HFF-Myc (cell line): ENCODE measurements around the gene RGS9.
A peak's percentile ranks its signal among the peaks of the same experiment; 100 is the strongest.
"Not testable (repeated sequence)": the region's sequence is repeated elsewhere in the genome, so short reads cannot be mapped to it uniquely, and the experiment has no call there.

Experiments used
- DNase-seq: peaks from one replicate; pipeline ENCODE4 v3.0.0-alpha.2; 2011; ENCODE audit warnings: low read depth; ENCODE audit errors: extremely low read depth
- H3K4me3 ChIP-seq: replicated peaks from 2 replicates; pipeline ENCODE4 v1.5.1; 2011; ENCODE audit warnings: low read depth, mild to moderate bottlenecking, control low read depth, low read length
- CTCF ChIP-seq: IDR thresholded peaks from 2 replicates; pipeline ENCODE4 v1.5.1; 2012; ENCODE audit warnings: mild to moderate bottlenecking, low read depth, low read length, control low read depth; ENCODE audit errors: missing control alignments

RGS9 gene

GRCh38 chr17:65109990-65110680, 27.0 kb upstream of the RGS9 start:
- DNase-seq, result no peak
- TF ChIP-seq CTCF, result no peak
- H3K4me3 ChIP-seq, result no peak overlapping the region

- TF ChIP-seq CTCF, result no peak
- no peak for DNase-seq
- no peak overlapping the region for H3K4me3 ChIP-seq
Observed at GRCh38 chr17:65115839-65116238, 21.3 kb upstream of the RGS9 start.

GRCh38 chr17:65116515-65116914, 20.7 kb upstream of the RGS9 start:
- H3K4me3 ChIP-seq, DNase-seq: not testable (repeated sequence)

GRCh38 chr17:65117384-65118035, 19.7 kb upstream of the RGS9 start:
- TF ChIP-seq CTCF, result no peak
- DNase-seq, result no peak
- no peak overlapping the region for H3K4me3 ChIP-seq

GRCh38 chr17:65121368-65121767, 15.8 kb upstream of the RGS9 start:
- TF ChIP-seq CTCF, result no peak
- no peak for DNase-seq
- H3K4me3 ChIP-seq, result no peak overlapping the region

GRCh38 chr17:65121916-65122806, 15.0 kb upstream of the RGS9 start:
- no peak for DNase-seq
- no peak for TF ChIP-seq CTCF
- H3K4me3 ChIP-seq, result peak overlapping the region; percentile 49
